Esophagus squamous epithelium (tissue), 4 donors: ENCODE measurements around the gene RSPH1.

ENCODE experiments used
- CTCF ChIP-seq, 6 experiments: fragments of 450-650 bp in 4 of 6; fragments of 200-600 bp in 2 of 6; sonication (generic) in 2 of 6; IDR thresholded peaks; one replicate each; pipeline ENCODE4 v1.5.1; 2016 to 2019; ENCODE audit warnings: antibody characterized with exemption in 6 of 6, mild to moderate bottlenecking in 4 of 6, moderate library complexity in 4 of 6
- POLR2A ChIP-seq, 4 donors: fragments of 450-650 bp; IDR thresholded peaks; one replicate each; pipeline ENCODE4 v1.6.1; 2017; ENCODE audit warnings: antibody characterized with exemption in 4 of 4, mild to moderate bottlenecking in 4 of 4, moderate library complexity in 3 of 4

- TF ChIP-seq CTCF (IDR thresholded peaks at IDR 0.05): no peak
- TF ChIP-seq POLR2A (IDR thresholded peaks at IDR 0.05): no peak
Observed at GRCh38 chr21:42495027-42495426, 997 bp downstream of the RSPH1 start.
